Ureter (tissue), 1 donor: ENCODE data around the gene FLRT1. TPM values are rescaled to one million over a fixed set of nuclear protein-coding genes. Genes with fewer than 3 reads are reported as not detected.

Experiments used
- DNase-seq: peaks from one replicate; pipeline ENCODE4 v3.0.0-alpha.2; 2020; ENCODE audit warnings: low spot score
- total RNA-seq: library from RNA; stranded (reverse); gene quantifications from one replicate; pipeline ENCODE4 v1.2.4, GENCODE V29; 2023
- donor health status: DM: yes; HTN: yes; CAD: no.

The FLRT1 gene
- total RNA-seq, 1 donor from 2014 or later: 0.13 TPM

GRCh38 chr11:64084951-64085710 lies 49.4 kb downstream of the FLRT1 start:
- no peak for DNase-seq

Other genes with a start within 250 kb of the FLRT1 start
- 13.0 TPM for gene SPINDOC, start 222.5 kb upstream of the FLRT1 start, total RNA-seq
- 61.5 TPM for gene MARK2, start 196.8 kb upstream of the FLRT1 start, total RNA-seq
- 2.0 TPM for gene RCOR2, start 118.8 kb upstream of the FLRT1 start, total RNA-seq
- gene NAA40, start 96.9 kb upstream of the FLRT1 start, total RNA-seq: 26.4 TPM
- gene COX8A, start 61.3 kb upstream of the FLRT1 start, total RNA-seq: 291 TPM
- gene OTUB1, start 49.5 kb upstream of the FLRT1 start, total RNA-seq: 75.5 TPM
- 27.3 TPM for gene MACROD1, start 130.2 kb downstream of the FLRT1 start, total RNA-seq
- 119 TPM for gene STIP1, start 150.2 kb downstream of the FLRT1 start, total RNA-seq
- 15.5 TPM for gene FERMT3, start 170.8 kb downstream of the FLRT1 start, total RNA-seq
- gene TRPT1, start 190.3 kb downstream of the FLRT1 start, total RNA-seq: 49.4 TPM
- gene NUDT22, start 190.3 kb downstream of the FLRT1 start, total RNA-seq: 82.7 TPM
- 44.1 TPM for gene DNAJC4, start 194.6 kb downstream of the FLRT1 start, total RNA-seq
- 51.6 TPM for gene VEGFB, start 198.7 kb downstream of the FLRT1 start, total RNA-seq
- 55.7 TPM for gene FKBP2, start 205.2 kb downstream of the FLRT1 start, total RNA-seq
- gene PPP1R14B, start 211.0 kb downstream of the FLRT1 start, total RNA-seq: 136 TPM
- 33.5 TPM for gene PLCB3, start 215.6 kb downstream of the FLRT1 start, total RNA-seq
- 43.0 TPM for gene BAD, start 248.7 kb downstream of the FLRT1 start, total RNA-seq
- gene GPR137, start 249.9 kb downstream of the FLRT1 start, total RNA-seq: 31.0 TPM